GM23338 (cell line): ENCODE measurements around the gene KIAA0586. TPM values are rescaled to one million over a fixed set of nuclear protein-coding genes. Genes with fewer than 3 reads are reported as not detected.
"Not testable (repeated sequence)": the region's sequence is repeated elsewhere in the genome, so short reads cannot be mapped to it uniquely, and the experiment has no call there.

Source experiments
- ATAC-seq: fragments of 200-7000 bp; cut with Tn5 transposase; 3 replicates; pipeline ENCODE4 v1.9.1; 2020
- DNase-seq: peaks from one replicate; pipeline ENCODE4 v3.0.0-alpha.2; 2015; ENCODE audit warnings: low spot score
- H2AFZ ChIP-seq: fragments of 200-600 bp; sonication (generic); 2 replicates; pipeline ENCODE4 v1.8.0; 2016; ENCODE audit warnings: antibody characterized with exemption, mild to moderate bottlenecking, moderate library complexity
- H3F3A ChIP-seq: fragments of 200-600 bp; sonication (generic); replicated peaks from 2 replicates; pipeline ENCODE4 v1.8.0; 2017; ENCODE audit warnings: antibody characterized with exemption, mixed run types, low read depth
- H3K27ac ChIP-seq: fragments of 200-600 bp; sonication (generic); 2 replicates; pipeline ENCODE4 v1.6.1; 2016; ENCODE audit warnings: low read depth
- H3K27me3 ChIP-seq: fragments of 200-600 bp; sonication (generic); 2 replicates; pipeline ENCODE4 v1.8.0; 2016; ENCODE audit warnings: mild to moderate bottlenecking, mixed run types, moderate library complexity; ENCODE audit not compliant: insufficient read depth
- H3K36me3 ChIP-seq: fragments of 200-600 bp; sonication (generic); 2 replicates; pipeline ENCODE4 v1.8.0; 2016; ENCODE audit warnings: mild to moderate bottlenecking; ENCODE audit not compliant: insufficient read depth
- H3K4me1 ChIP-seq: fragments of 200-600 bp; sonication (generic); 2 replicates; pipeline ENCODE4 v1.8.0; 2016; ENCODE audit warnings: mild to moderate bottlenecking, moderate library complexity; ENCODE audit not compliant: insufficient read depth
- H3K4me2 ChIP-seq: fragments of 200-600 bp; sonication (generic); 2 replicates; pipeline ENCODE4 v1.7.1; 2017; ENCODE audit warnings: mixed run types
- H3K4me3 ChIP-seq: fragments of 200-600 bp; sonication (generic); 2 replicates; pipeline ENCODE4 v1.6.1; 2016; ENCODE audit warnings: mixed run types
- H3K79me2 ChIP-seq: fragments of 200-600 bp; sonication (generic); replicated peaks from 2 replicates; pipeline ENCODE4 v1.8.0; 2017; ENCODE audit warnings: mild to moderate bottlenecking; ENCODE audit not compliant: insufficient read depth
- H3K9me2 ChIP-seq: fragments of 200-600 bp; sonication (generic); 2 replicates; pipeline ENCODE4 v1.8.0; 2017; ENCODE audit not compliant: insufficient read depth
- H4K20me1 ChIP-seq: fragments of 200-600 bp; sonication (generic); replicated peaks from 2 replicates; pipeline ENCODE4 v1.8.0; 2017; ENCODE audit warnings: mild to moderate bottlenecking; ENCODE audit not compliant: insufficient read depth
- H3K27ac Mint-ChIP-seq: 2 replicates; pipeline ENCODE4 v1.8.0; 2020; ENCODE audit warnings: inconsistent platforms, mild to moderate bottlenecking, moderate library complexity, mixed read lengths
- H3K27me3 Mint-ChIP-seq: 3 replicates; pipeline ENCODE4 v1.8.0; 2022; ENCODE audit warnings: low read depth, mild to moderate bottlenecking, moderate library complexity, mixed read lengths, inconsistent platforms; ENCODE audit not compliant: insufficient read depth, poor library complexity
- H3K36me3 Mint-ChIP-seq: 3 replicates; pipeline ENCODE4 v1.8.0; 2021; ENCODE audit warnings: low read depth, mild to moderate bottlenecking, inconsistent platforms, moderate library complexity, mixed read lengths
- H3K4me1 Mint-ChIP-seq: 3 replicates; pipeline ENCODE4 v1.8.0; 2020; ENCODE audit warnings: mild to moderate bottlenecking, inconsistent platforms, mixed read lengths
- H3K4me3 Mint-ChIP-seq: 3 replicates; pipeline ENCODE4 v1.8.0; 2021; ENCODE audit warnings: moderate library complexity, mild to moderate bottlenecking, inconsistent platforms, mixed read lengths
- H3K9me3 Mint-ChIP-seq: 3 replicates; pipeline ENCODE4 v1.8.0; 2020; ENCODE audit warnings: moderate library complexity, mild to moderate bottlenecking, inconsistent platforms, mixed read lengths
- CREB1 ChIP-seq: fragments of 250-450 bp; sonication (Bioruptor Pico); IDR thresholded peaks from 2 replicates; pipeline ENCODE4 v1.5.0; 2020; ENCODE audit warnings: low read depth, mild to moderate bottlenecking, moderate library complexity
- EZH2 ChIP-seq: fragments of 200-600 bp; sonication (generic); IDR thresholded peaks from one replicate; pipeline ENCODE4 v1.8.0; 2017; ENCODE audit warnings: antibody characterized with exemption, mild to moderate bottlenecking, low read depth; ENCODE audit not compliant: unreplicated experiment
- EZH2phosphoT487 ChIP-seq: fragments of 200-600 bp; sonication (generic); IDR thresholded peaks from one replicate; pipeline ENCODE4 v1.8.1; 2018; ENCODE audit warnings: antibody characterized with exemption; ENCODE audit not compliant: unreplicated experiment
- JUNB ChIP-seq: IDR thresholded peaks from one replicate; pipeline ENCODE4 v1.6.1; 2016; ENCODE audit warnings: antibody characterized with exemption; ENCODE audit not compliant: unreplicated experiment
- NANOG ChIP-seq: IDR thresholded peaks from 2 replicates; pipeline ENCODE4 v1.6.1; 2016; ENCODE audit warnings: antibody characterized with exemption, borderline replicate concordance
- POLR2AphosphoS5 ChIP-seq: IDR thresholded peaks from 2 replicates; pipeline ENCODE4 v1.6.1; 2016; ENCODE audit warnings: antibody characterized with exemption, low read depth
- STAT1 ChIP-seq: IDR thresholded peaks from one replicate; pipeline ENCODE4 v1.6.1; 2016; ENCODE audit warnings: antibody characterized with exemption; ENCODE audit not compliant: unreplicated experiment
- ZNF114 ChIP-seq: fragments of 250-450 bp; sonication (Bioruptor Pico); IDR thresholded peaks from 2 replicates; pipeline ENCODE4 v1.5.0; 2020; ENCODE audit warnings: mild to moderate bottlenecking, moderate library complexity
- polyA plus RNA-seq: library from polyadenylated mRNA; unstranded; fragments of >200 nt; fragmentation: Nextera tagmentation; extraction: Ambion mirVana; gene quantifications from 2 replicates; pipeline ENCODE4 v1.2.1, GENCODE V29; 2016
- total RNA-seq: library from RNA; depleted of rRNA; stranded (reverse); fragments of >200 nt; shearing (Covaris generic); gene quantifications from 2 replicates; pipeline ENCODE4 v1.2.3, GENCODE V29; 2014
- TF ChIP-seq, protein P1 (sequence below): fragments of 250-450 bp; sonication (Bioruptor Pico); IDR thresholded peaks from 2 replicates; pipeline ENCODE4 v1.5.0; 2020; ENCODE audit warnings: mild to moderate bottlenecking, moderate library complexity
- TF ChIP-seq, protein P2 (sequence below), 2 experiments: fragments of 200-600 bp in 1 of 2; sonication (generic) in 1 of 2; conservative IDR thresholded peaks; 2 replicates each; pipeline versions ENCODE4 v1.5.1 to v1.6.1; 2016 to 2017; ENCODE audit warnings: antibody characterized with exemption in 2 of 2, low read depth in 2 of 2, mild to moderate bottlenecking in 2 of 2, moderate library complexity in 1 of 2
- TF ChIP-seq, protein P3 (sequence below): IDR thresholded peaks from 2 replicates; pipeline ENCODE4 v1.6.1; 2016; ENCODE audit warnings: antibody characterized with exemption

The KIAA0586 gene
- total and polyA plus RNA-seq, 2 experiments from 2014 or later = 22.2 to 23.7 TPM

DNA sequence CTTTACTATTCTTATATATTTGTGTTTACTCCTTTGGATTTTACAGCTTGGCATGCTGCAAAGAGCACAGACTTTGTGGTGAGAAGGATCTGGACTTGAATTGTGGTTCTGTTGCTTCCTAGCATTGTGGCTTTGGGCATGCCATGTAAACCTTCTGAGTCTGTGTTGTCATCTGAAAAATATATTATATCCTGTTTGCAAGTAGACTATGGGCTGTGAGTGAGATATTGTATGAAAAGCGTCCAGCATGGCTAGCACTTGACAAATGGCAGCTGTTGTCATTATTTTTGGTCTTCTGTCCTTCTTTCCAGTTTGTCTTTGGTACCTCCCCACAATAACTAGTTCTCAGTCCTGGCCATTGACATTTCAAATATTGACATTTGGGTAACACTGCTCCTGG lies 148.4 kb downstream of the KIAA0586 start (continued):
- TF ChIP-seq, protein P1, sequence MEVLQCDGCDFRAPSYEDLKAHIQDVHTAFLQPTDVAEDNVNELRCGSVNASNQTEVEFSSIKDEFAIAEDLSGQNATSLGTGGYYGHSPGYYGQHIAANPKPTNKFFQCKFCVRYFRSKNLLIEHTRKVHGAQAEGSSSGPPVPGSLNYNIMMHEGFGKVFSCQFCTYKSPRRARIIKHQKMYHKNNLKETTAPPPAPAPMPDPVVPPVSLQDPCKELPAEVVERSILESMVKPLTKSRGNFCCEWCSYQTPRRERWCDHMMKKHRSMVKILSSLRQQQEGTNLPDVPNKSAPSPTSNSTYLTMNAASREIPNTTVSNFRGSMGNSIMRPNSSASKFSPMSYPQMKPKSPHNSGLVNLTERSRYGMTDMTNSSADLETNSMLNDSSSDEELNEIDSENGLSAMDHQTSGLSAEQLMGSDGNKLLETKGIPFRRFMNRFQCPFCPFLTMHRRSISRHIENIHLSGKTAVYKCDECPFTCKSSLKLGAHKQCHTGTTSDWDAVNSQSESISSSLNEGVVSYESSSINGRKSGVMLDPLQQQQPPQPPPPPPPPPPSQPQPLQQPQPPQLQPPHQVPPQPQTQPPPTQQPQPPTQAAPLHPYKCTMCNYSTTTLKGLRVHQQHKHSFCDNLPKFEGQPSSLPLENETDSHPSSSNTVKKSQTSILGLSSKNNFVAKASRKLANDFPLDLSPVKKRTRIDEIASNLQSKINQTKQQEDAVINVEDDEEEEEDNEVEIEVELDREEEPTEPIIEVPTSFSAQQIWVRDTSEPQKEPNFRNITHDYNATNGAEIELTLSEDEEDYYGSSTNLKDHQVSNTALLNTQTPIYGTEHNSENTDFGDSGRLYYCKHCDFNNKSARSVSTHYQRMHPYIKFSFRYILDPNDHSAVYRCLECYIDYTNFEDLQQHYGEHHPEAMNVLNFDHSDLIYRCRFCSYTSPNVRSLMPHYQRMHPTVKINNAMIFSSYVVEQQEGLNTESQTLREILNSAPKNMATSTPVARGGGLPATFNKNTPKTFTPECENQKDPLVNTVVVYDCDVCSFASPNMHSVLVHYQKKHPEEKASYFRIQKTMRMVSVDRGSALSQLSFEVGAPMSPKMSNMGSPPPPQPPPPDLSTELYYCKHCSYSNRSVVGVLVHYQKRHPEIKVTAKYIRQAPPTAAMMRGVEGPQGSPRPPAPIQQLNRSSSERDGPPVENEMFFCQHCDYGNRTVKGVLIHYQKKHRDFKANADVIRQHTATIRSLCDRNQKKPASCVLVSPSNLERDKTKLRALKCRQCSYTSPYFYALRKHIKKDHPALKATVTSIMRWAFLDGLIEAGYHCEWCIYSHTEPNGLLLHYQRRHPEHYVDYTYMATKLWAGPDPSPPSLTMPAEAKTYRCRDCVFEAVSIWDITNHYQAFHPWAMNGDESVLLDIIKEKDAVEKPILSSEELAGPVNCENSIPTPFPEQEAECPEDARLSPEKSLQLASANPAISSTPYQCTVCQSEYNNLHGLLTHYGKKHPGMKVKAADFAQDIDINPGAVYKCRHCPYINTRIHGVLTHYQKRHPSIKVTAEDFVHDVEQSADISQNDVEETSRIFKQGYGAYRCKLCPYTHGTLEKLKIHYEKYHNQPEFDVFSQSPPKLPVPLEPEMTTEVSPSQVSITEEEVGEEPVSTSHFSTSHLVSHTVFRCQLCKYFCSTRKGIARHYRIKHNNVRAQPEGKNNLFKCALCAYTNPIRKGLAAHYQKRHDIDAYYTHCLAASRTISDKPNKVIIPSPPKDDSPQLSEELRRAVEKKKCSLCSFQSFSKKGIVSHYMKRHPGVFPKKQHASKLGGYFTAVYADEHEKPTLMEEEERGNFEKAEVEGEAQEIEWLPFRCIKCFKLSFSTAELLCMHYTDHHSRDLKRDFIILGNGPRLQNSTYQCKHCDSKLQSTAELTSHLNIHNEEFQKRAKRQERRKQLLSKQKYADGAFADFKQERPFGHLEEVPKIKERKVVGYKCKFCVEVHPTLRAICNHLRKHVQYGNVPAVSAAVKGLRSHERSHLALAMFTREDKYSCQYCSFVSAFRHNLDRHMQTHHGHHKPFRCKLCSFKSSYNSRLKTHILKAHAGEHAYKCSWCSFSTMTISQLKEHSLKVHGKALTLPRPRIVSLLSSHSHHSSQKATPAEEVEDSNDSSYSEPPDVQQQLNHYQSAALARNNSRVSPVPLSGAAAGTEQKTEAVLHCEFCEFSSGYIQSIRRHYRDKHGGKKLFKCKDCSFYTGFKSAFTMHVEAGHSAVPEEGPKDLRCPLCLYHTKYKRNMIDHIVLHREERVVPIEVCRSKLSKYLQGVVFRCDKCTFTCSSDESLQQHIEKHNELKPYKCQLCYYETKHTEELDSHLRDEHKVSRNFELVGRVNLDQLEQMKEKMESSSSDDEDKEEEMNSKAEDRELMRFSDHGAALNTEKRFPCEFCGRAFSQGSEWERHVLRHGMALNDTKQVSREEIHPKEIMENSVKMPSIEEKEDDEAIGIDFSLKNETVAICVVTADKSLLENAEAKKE (CRISPR knock-in tag) = no peak
- TF ChIP-seq, protein P2, sequence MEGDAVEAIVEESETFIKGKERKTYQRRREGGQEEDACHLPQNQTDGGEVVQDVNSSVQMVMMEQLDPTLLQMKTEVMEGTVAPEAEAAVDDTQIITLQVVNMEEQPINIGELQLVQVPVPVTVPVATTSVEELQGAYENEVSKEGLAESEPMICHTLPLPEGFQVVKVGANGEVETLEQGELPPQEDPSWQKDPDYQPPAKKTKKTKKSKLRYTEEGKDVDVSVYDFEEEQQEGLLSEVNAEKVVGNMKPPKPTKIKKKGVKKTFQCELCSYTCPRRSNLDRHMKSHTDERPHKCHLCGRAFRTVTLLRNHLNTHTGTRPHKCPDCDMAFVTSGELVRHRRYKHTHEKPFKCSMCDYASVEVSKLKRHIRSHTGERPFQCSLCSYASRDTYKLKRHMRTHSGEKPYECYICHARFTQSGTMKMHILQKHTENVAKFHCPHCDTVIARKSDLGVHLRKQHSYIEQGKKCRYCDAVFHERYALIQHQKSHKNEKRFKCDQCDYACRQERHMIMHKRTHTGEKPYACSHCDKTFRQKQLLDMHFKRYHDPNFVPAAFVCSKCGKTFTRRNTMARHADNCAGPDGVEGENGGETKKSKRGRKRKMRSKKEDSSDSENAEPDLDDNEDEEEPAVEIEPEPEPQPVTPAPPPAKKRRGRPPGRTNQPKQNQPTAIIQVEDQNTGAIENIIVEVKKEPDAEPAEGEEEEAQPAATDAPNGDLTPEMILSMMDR (conservative IDR thresholded peaks at IDR 0.05; ENCODE audit: low read depth in 2 of 2) = no peak
- TF ChIP-seq ZNF114 (CRISPR knock-in tag) = no peak
- TF ChIP-seq JUNB = no peak
- TF ChIP-seq, protein P3, sequence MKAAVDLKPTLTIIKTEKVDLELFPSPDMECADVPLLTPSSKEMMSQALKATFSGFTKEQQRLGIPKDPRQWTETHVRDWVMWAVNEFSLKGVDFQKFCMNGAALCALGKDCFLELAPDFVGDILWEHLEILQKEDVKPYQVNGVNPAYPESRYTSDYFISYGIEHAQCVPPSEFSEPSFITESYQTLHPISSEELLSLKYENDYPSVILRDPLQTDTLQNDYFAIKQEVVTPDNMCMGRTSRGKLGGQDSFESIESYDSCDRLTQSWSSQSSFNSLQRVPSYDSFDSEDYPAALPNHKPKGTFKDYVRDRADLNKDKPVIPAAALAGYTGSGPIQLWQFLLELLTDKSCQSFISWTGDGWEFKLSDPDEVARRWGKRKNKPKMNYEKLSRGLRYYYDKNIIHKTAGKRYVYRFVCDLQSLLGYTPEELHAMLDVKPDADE = no peak
- no peak for TF ChIP-seq CREB1 (CRISPR knock-in tag)
- TF ChIP-seq POLR2AphosphoS5 = no peak
- no peak for TF ChIP-seq EZH2
- no peak for TF ChIP-seq EZH2phosphoT487
- TF ChIP-seq STAT1 = no peak
- no peak for TF ChIP-seq NANOG

DNA sequence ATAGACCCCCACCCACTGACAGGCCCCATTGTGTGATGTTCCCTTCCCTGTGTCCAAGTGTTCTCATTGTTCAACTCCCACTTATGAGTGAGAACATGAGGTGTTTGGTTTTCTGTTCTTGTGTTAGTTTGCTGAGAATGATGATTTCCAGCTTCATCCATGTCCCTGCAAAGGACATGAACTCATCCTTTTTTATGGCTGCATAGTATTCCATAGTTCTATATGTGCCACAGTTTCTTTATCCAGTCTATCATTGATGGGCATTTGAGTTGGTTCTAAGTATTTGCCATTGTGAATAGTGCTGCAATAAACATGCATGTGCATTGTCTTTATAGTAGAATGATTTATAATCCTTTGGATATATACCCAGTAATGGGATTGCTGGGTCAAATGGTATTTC lies 152.5 kb downstream of the KIAA0586 start:
- not testable (repeated sequence) for H3K27me3 Mint-ChIP-seq, H3F3A ChIP-seq, H3K4me1 ChIP-seq, H3K79me2 ChIP-seq, H3K4me2 ChIP-seq, H3K27ac Mint-ChIP-seq, H3K9me2 ChIP-seq, H2AFZ ChIP-seq, H4K20me1 ChIP-seq, H3K4me3 ChIP-seq, DNase-seq, H3K27me3 ChIP-seq, H3K36me3 Mint-ChIP-seq, H3K36me3 ChIP-seq, H3K4me3 Mint-ChIP-seq, ATAC-seq, H3K27ac ChIP-seq, H3K9me3 Mint-ChIP-seq, H3K4me1 Mint-ChIP-seq
